Endothelial cell of umbilical vein (primary cell): ENCODE measurements around the gene NUP58. TPM values are rescaled to one million over a fixed set of nuclear protein-coding genes. Genes with fewer than 3 reads are reported as not detected.

ENCODE experiments used
- BruUV-seq: library from RNA; stranded (reverse); fragments of 400-500 nt; replicated peaks from 2 replicates; lab custom pipeline; 2021; lab: Mats Ljungman, UMichigan
- CTCF ChIA-PET: fragments of 300-600, 350-600 bp; sonication (Branson Sonifier 250); formaldehyde crosslinking; loops from one replicate; lab custom pipeline; 2021; ENCODE audit warnings: antibody characterized with exemption, inconsistent platforms; lab: Charles Lee
- POLR2A ChIA-PET: fragments of 300-600, 350-600 bp; sonication (Branson Sonifier 250); formaldehyde crosslinking; loops from one replicate; lab custom pipeline; 2021; ENCODE audit warnings: antibody characterized with exemption, inconsistent platforms; lab: Charles Lee
- DNase-seq: peaks from one replicate; pipeline ENCODE4 v3.0.0-alpha.2; 2011; ENCODE audit warnings: low read depth, low spot score
- FAIRE-seq: peaks from 2 replicates; lab custom pipeline; 2011; peaks lifted over from hg19 to GRCh38; lab: Jason Lieb, UNC
- H2AFZ ChIP-seq: 2 replicates; pipeline ENCODE4 v1.6.0; 2012; ENCODE audit warnings: low read depth, low read length, control low read depth, inconsistent platforms
- H3K27ac ChIP-seq: 2 replicates; pipeline ENCODE4 v1.5.1; 2011; ENCODE audit warnings: low read depth, mild to moderate bottlenecking, control low read depth, low read length, moderate library complexity; ENCODE audit not compliant: insufficient read depth
- H3K27me3 ChIP-seq, 2 experiments: 2 replicates each; pipeline versions ENCODE4 v1.6.0 to v1.6.1; 2011; ENCODE audit warnings: low read length in 2 of 2, mixed read lengths in 1 of 2; ENCODE audit not compliant: control insufficient read depth in 2 of 2, insufficient read depth in 2 of 2
- H3K36me3 ChIP-seq, 2 experiments: 2 replicates in 1 of 2; 3 replicates in 1 of 2; pipeline ENCODE4 v1.5.1; 2011; ENCODE audit warnings: low read length in 2 of 2, mild to moderate bottlenecking in 1 of 2, moderate library complexity in 1 of 2; ENCODE audit not compliant: control insufficient read depth in 2 of 2, insufficient read depth in 2 of 2; ENCODE audit errors: extremely low read depth in 1 of 2
- H3K4me1 ChIP-seq: 3 replicates; pipeline ENCODE4 v1.5.1; 2011; ENCODE audit warnings: mild to moderate bottlenecking, low read length; ENCODE audit not compliant: control insufficient read depth, insufficient read depth; ENCODE audit errors: extremely low read depth
- H3K4me2 ChIP-seq: 2 replicates; pipeline ENCODE4 v1.6.1; 2011; ENCODE audit warnings: low read length, control low read depth, mixed read lengths; ENCODE audit not compliant: insufficient read depth
- H3K4me3 ChIP-seq, 3 experiments: fragments of 200-600 bp in 1 of 3; sonication (generic), shearing (Covaris generic) in 1 of 3; replicated peaks in 1 of 3; 2 replicates each; pipeline ENCODE4 v1.5.1; 2011 to 2016; ENCODE audit warnings: control low read depth in 3 of 3, low read length in 3 of 3, mild to moderate bottlenecking in 2 of 3, inconsistent platforms in 1 of 3, low read depth in 1 of 3, moderate library complexity in 1 of 3; ENCODE audit not compliant: insufficient read depth in 1 of 3
- H3K79me2 ChIP-seq: 2 replicates; pipeline ENCODE4 v1.6.0; 2012; ENCODE audit warnings: low read length, inconsistent platforms; ENCODE audit not compliant: control insufficient read depth, insufficient read depth
- H3K9ac ChIP-seq: replicated peaks from 2 replicates; pipeline ENCODE3; 2011; ENCODE audit warnings: low read length, control low read depth; ENCODE audit not compliant: insufficient read depth; ENCODE audit errors: extremely low read depth
- H3K9me1 ChIP-seq: replicated peaks from 3 replicates; pipeline ENCODE4 v1.6.0; 2011; ENCODE audit warnings: mild to moderate bottlenecking, low read length; ENCODE audit not compliant: control insufficient read depth, insufficient read depth; ENCODE audit errors: extremely low read depth
- H3K9me3 ChIP-seq: replicated peaks from 2 replicates; pipeline ENCODE4 v1.5.1; 2012; ENCODE audit warnings: low read length, inconsistent platforms; ENCODE audit not compliant: control insufficient read depth, insufficient read depth
- H4K20me1 ChIP-seq: replicated peaks from 2 replicates; pipeline ENCODE3; 2011; ENCODE audit warnings: mild to moderate bottlenecking, low read length; ENCODE audit not compliant: control insufficient read depth, insufficient read depth; ENCODE audit errors: extremely low read depth
- CTCF ChIP-seq, 2 donors: IDR thresholded peaks; 1 replicate in 1 of 2; 2 replicates in 1 of 2; pipeline ENCODE4 v1.5.1; 2011; ENCODE audit warnings: low read length in 2 of 2, mild to moderate bottlenecking in 2 of 2, moderate library complexity in 2 of 2, control low read depth in 1 of 2, inconsistent platforms in 1 of 2, low read depth in 1 of 2; ENCODE audit not compliant: insufficient read depth in 1 of 2; ENCODE audit errors: extremely low read depth in 1 of 2
- EZH2 ChIP-seq: IDR thresholded peaks from 2 replicates; pipeline ENCODE4 v1.6.1; 2012; ENCODE audit warnings: borderline replicate concordance, low read depth, mild to moderate bottlenecking, moderate library complexity, low read length, inconsistent platforms; ENCODE audit not compliant: severe bottlenecking
- FOS ChIP-seq: IDR thresholded peaks from 2 replicates; pipeline ENCODE4 v1.6.1; 2011; ENCODE audit warnings: mild to moderate bottlenecking, low read length, moderate library complexity, borderline replicate concordance; ENCODE audit not compliant: insufficient read depth
- GATA2 ChIP-seq: IDR thresholded peaks from 2 replicates; pipeline ENCODE4 v1.7.0; 2011; ENCODE audit warnings: low read depth, mild to moderate bottlenecking, moderate library complexity, mixed read lengths, low read length; ENCODE audit not compliant: insufficient read length, insufficient read depth
- JUN ChIP-seq: IDR thresholded peaks from 2 replicates; pipeline ENCODE4 v1.6.1; 2011; ENCODE audit warnings: borderline replicate concordance, low read depth; ENCODE audit not compliant: insufficient read length, insufficient read depth
- MAX ChIP-seq: IDR thresholded peaks from 2 replicates; pipeline ENCODE4 v1.6.1; 2011; ENCODE audit not compliant: insufficient read depth, insufficient read length
- MYC ChIP-seq: IDR thresholded peaks from one replicate; pipeline ENCODE4 v1.6.1; 2011; ENCODE audit warnings: mild to moderate bottlenecking, low read depth, low read length
- POLR2A ChIP-seq: IDR thresholded peaks from 2 replicates; pipeline ENCODE4 v1.6.1; 2012; ENCODE audit warnings: low read depth, mild to moderate bottlenecking, control low read depth, low read length
- POLR2AphosphoS5 ChIP-seq: IDR thresholded peaks from 2 replicates; pipeline ENCODE4 v1.6.1; 2012; ENCODE audit warnings: low read depth, mild to moderate bottlenecking, control low read depth, low read length, moderate library complexity; ENCODE audit not compliant: insufficient read depth
- dilution Hi-C: fragments of 300-500 bp; cut with MboI; formaldehyde crosslinking; loops from one replicate; pipeline ENCODE4 v1.15.0; 2019; ENCODE audit warnings: low sequenced_read_pairs; ENCODE audit not compliant: extremely low pct_ligation_motif_present
- intact Hi-C: fragments of 100-400 bp; cut with micrococcal nuclease; formaldehyde crosslinking; loops from one replicate; pipeline ENCODE4 v1.10.0; 2022
- polyA plus RNA-seq, 4 experiments: library from polyadenylated mRNA; depleted of rRNA in 3 of 4; stranded (reverse) in 3 of 4; unstranded in 1 of 4; fragments of >200 nt; gene quantifications; 2 replicates each; pipeline versions ENCODE4 v1.2.1 to v1.2.3, GENCODE V29; 2011 to 2012; ENCODE audit warnings: missing spikeins in 1 of 4
- total RNA-seq: library from RNA; stranded (reverse); gene quantifications from 2 replicates; pipeline ENCODE4 v1.2.3, GENCODE V29; 2021

The NUP58 gene
- total and polyA plus RNA-seq, 2 donors (not counting 3 experiments of a cell fraction or from before 2014, with no cell fraction given): 28.5 to 49.6 TPM

- Histone ChIP-seq H3K36me3 (peaks cover 0 to 19% of the 10 kb centered on the region in 2 experiments), H3K4me1 (peaks cover 4% of the 10 kb centered on the region), H4K20me1 (peaks cover 3% of the 10 kb centered on the region), H2AFZ (no peak overlapping the region), H3K4me2 (no peak overlapping the region), H3K79me2 (peaks cover 6% of the 10 kb centered on the region), H3K9ac (no peak overlapping the region), H3K9me1 (no peaks in the 10 kb centered on the region), H3K4me3 (no peak overlapping the region), H3K27me3 (no peaks in the 10 kb centered on the region), H3K9me3 (no peaks in the 10 kb centered on the region), H3K27ac (no peak overlapping the region)
- POLR2A ChIA-PET: no interaction called here
- CTCF ChIA-PET: no interaction called here
- dilution Hi-C loops: no loop called here
- BruUV-seq: no TSS peak
- TF ChIP-seq MYC: no peak
- no peak for TF ChIP-seq JUN
- TF ChIP-seq EZH2: no peak
- no peak for TF ChIP-seq POLR2A
- TF ChIP-seq MAX: no peak
- TF ChIP-seq CTCF (IDR thresholded peaks at IDR 0.05; ENCODE audit: extremely low read depth in 1 of 2, insufficient read depth in 1 of 2, low read depth in 1 of 2, low read length in 2 of 2): no peak
- no peak for TF ChIP-seq FOS
- TF ChIP-seq POLR2AphosphoS5: no peak
- no peak for TF ChIP-seq GATA2
- DNase-seq: no peak
- intact Hi-C loops: loop anchor here (10.0 kb wide), 1 partner anchor 695 kb away; no protein-coding TSS in a partner anchor
- no peak for FAIRE-seq
Observed at GRCh38 chr13:25319771-25320170, 18.3 kb downstream of the NUP58 start.
